Left lung (tissue), 14 donors: ENCODE data around the gene RFC1. TPM values are rescaled to one million over a fixed set of nuclear protein-coding genes. Genes with fewer than 3 reads are reported as not detected.
"Not testable (repeated sequence)": the region's sequence is repeated elsewhere in the genome, so short reads cannot be mapped to it uniquely, and the experiment has no call there.

Source experiments
- ATAC-seq: fragments of 200-7000 bp; cut with Tn5 transposase; one replicate; pipeline ENCODE4 v1.9.1; 2020; ENCODE audit warnings: moderate library complexity
- DNase-seq, 4 donors: peaks; one replicate each; pipeline ENCODE4 v3.0.0-alpha.2; 2013 to 2020
- H3K27ac ChIP-seq, 2 donors: fragments of 200-600 bp; sonication (generic) in 1 of 2; one replicate each; pipeline versions ENCODE4 v1.5.0 to v1.8.0; 2020 to 2021
- H3K27me3 ChIP-seq, 2 donors: fragments of 200-600 bp; sonication (generic) in 1 of 2; one replicate each; pipeline versions ENCODE4 v1.5.0 to v1.8.0; 2020 to 2021
- H3K36me3 ChIP-seq, 2 donors: fragments of 200-600 bp; sonication (generic) in 1 of 2; one replicate each; pipeline versions ENCODE4 v1.5.0 to v1.8.0; 2020 to 2021
- H3K4me1 ChIP-seq, 2 donors: fragments of 200-600 bp; one replicate each; pipeline ENCODE4 v1.8.0; 2021
- H3K4me3 ChIP-seq, 2 donors: fragments of 200-600 bp; sonication (generic) in 1 of 2; one replicate each; pipeline versions ENCODE4 v1.5.0 to v1.8.0; 2020 to 2021; ENCODE audit warnings: mild to moderate bottlenecking in 1 of 2
- H3K9me3 ChIP-seq, 2 donors: fragments of 200-600 bp; sonication (generic) in 1 of 2; one replicate each; pipeline versions ENCODE4 v1.5.0 to v1.8.0; 2020 to 2021
- CTCF ChIP-seq, 2 donors: fragments of 200-600 bp; sonication (generic) in 1 of 2; IDR thresholded peaks; one replicate each; pipeline versions ENCODE4 v1.5.0 to v1.8.0; 2021; ENCODE audit warnings: antibody characterized with exemption in 2 of 2
- intact Hi-C, 2 donors: fragments of 100-400 bp; cut with DNase I; formaldehyde crosslinking; loops; one replicate each; pipeline versions ENCODE4 v1.11.2 to v1.14.2; 2022
- long read RNA-seq, 12 donors: library from polyadenylated mRNA in 2 of 12; unstranded in 2 of 12; transcript quantifications; one replicate each; pipeline ENCODE4 v2.0.0 and lab custom pipeline, GENCODE V29; 2019 to 2026
- polyA plus RNA-seq, 6 donors: library from polyadenylated mRNA; unstranded; fragments of 120-200 nt; gene quantifications; one replicate each; pipeline ENCODE4 v1.2.1, GENCODE V29; 2013; ENCODE audit not compliant: insufficient read length in 6 of 6
- total RNA-seq, 2 donors: library from RNA; stranded (reverse); fragmentation: NEBNext Ultra II Directional; extraction: Animal tissue kit (Norgen Biotek cat#: 25700); gene quantifications; one replicate each; pipeline ENCODE4 v1.2.1, GENCODE V29; 2021
- donor health status: DM: no; HTN: yes; CAD: no.
- donor health status: DM: no; HTN: no; CAD: no.

Gene RFC1
- total RNA-seq (10 to 100 TPM; 40.8 to 50.4 TPM), polyA plus RNA-seq (10 to 100 TPM; 64.6 to 82.4 (median 74.5) TPM)
- long read RNA-seq, donor 1, full-length matches to known transcripts: 3 of 71 reads
- long read RNA-seq, donor 1, partial matches to known transcripts: 68 of 71 reads
- long read RNA-seq, donor 1, other reads (novel, unspliced or antisense): 0 of 71 reads
- long read RNA-seq, donor 2, full-length matches to known transcripts: 6 of 87 reads
- long read RNA-seq, donor 2, partial matches to known transcripts: 81 of 87 reads
- long read RNA-seq, donor 2, other reads (novel, unspliced or antisense): 0 of 87 reads
- long read RNA-seq, donor 3, partial matches to known transcripts: 26 of 27 reads
- long read RNA-seq, donor 3, other reads (novel, unspliced or antisense): 0 of 27 reads
- long read RNA-seq, donor 4, partial matches to known transcripts: 34 of 36 reads
- long read RNA-seq, donor 4, other reads (novel, unspliced or antisense): 2 of 36 reads
- long read RNA-seq, donor 5, full-length matches to known transcripts: 2 of 68 reads
- long read RNA-seq, donor 5, partial matches to known transcripts: 66 of 68 reads
- long read RNA-seq, donor 5, other reads (novel, unspliced or antisense): 0 of 68 reads
- long read RNA-seq, donor 6, full-length matches to known transcripts: 1 of 51 reads
- long read RNA-seq, donor 6, partial matches to known transcripts: 50 of 51 reads
- long read RNA-seq, donor 6, other reads (novel, unspliced or antisense): 0 of 51 reads
- long read RNA-seq, donor 7, full-length matches to known transcripts: 4 of 24 reads
- long read RNA-seq, donor 7, partial matches to known transcripts: 20 of 24 reads
- long read RNA-seq, donor 7, other reads (novel, unspliced or antisense): 0 of 24 reads
- long read RNA-seq, donor 8, full-length matches to known transcripts: 4 of 25 reads
- long read RNA-seq, donor 8, partial matches to known transcripts: 21 of 25 reads
- long read RNA-seq, donor 8, other reads (novel, unspliced or antisense): 0 of 25 reads
- long read RNA-seq, donor 9: 0 reads
- long read RNA-seq, donor 10, partial matches to known transcripts: 18 of 18 reads
- long read RNA-seq, donor 10, other reads (novel, unspliced or antisense): 0 of 18 reads
- long read RNA-seq, donor 11, full-length matches to known transcripts: 3 of 77 reads
- long read RNA-seq, donor 11, partial matches to known transcripts: 74 of 77 reads
- long read RNA-seq, donor 11, other reads (novel, unspliced or antisense): 0 of 77 reads
- long read RNA-seq, donor 12, full-length matches to known transcripts: 10 of 76 reads
- long read RNA-seq, donor 12, partial matches to known transcripts: 66 of 76 reads
- long read RNA-seq, donor 12, other reads (novel, unspliced or antisense): 0 of 76 reads

GRCh38 chr4:39365830-39366771, at the start of gene RFC1:
TSS of gene RFC1 (minus strand) at chr4:39366362. CDS start at chr4:39366241, 121 bp downstream.
- intact Hi-C loops: no loop called here
- peak within 1 kb of the TSS; percentile 93 to 97 for H3K4me3 ChIP-seq
- H3K9me3 ChIP-seq: peaks cover 0 to 3% of the 10 kb centered on the region in 2 donors
- peak within 1 kb of the TSS; percentile 86 to 87 for H3K27ac ChIP-seq
- peak; percentile 89 to 98 (median 94) for DNase-seq
- H3K4me1 ChIP-seq: peaks cover 4 to 32% of the 10 kb centered on the region in 2 donors
- no peaks in the 10 kb centered on the region for H3K36me3 ChIP-seq
- no peaks in the 10 kb centered on the region for H3K27me3 ChIP-seq
- peak; percentile 97 for ATAC-seq
- no peak for TF ChIP-seq CTCF (IDR thresholded peaks at IDR 0.05)

GRCh38 chr4:39415678-39416283, 49.6 kb upstream of the RFC1 start:
- Histone ChIP-seq H3K27ac (no peak overlapping the region), H3K4me1 (no peaks in the 10 kb centered on the region), H3K9me3 (no peaks in the 10 kb centered on the region), H3K36me3 (no peaks in the 10 kb centered on the region), H3K4me3 (no peak overlapping the region), H3K27me3 (no peaks in the 10 kb centered on the region)
- intact Hi-C loops: no loop called here
- peak; percentile 20 for ATAC-seq
- no peak for DNase-seq
- TF ChIP-seq CTCF (IDR thresholded peaks at IDR 0.05): no peak

GRCh38 chr4:39411561-39411960, 45.4 kb upstream of the RFC1 start:
- H3K27me3 ChIP-seq, H3K36me3 ChIP-seq, H3K27ac ChIP-seq, intact Hi-C loops, ATAC-seq, H3K9me3 ChIP-seq, H3K4me3 ChIP-seq, DNase-seq, H3K4me1 ChIP-seq: not testable (repeated sequence)

GRCh38 chr4:39410415-39410814, 44.3 kb upstream of the RFC1 start:
- intact Hi-C loops: no loop called here
- no peaks in the 10 kb centered on the region for H3K36me3 ChIP-seq
- ATAC-seq (no peak), DNase-seq (no peak)
- H3K27ac ChIP-seq: no peak overlapping the region
- H3K4me3 ChIP-seq: no peak overlapping the region
- H3K27me3 ChIP-seq: no peaks in the 10 kb centered on the region
- H3K9me3 ChIP-seq: no peaks in the 10 kb centered on the region
- no peaks in the 10 kb centered on the region for H3K4me1 ChIP-seq
- TF ChIP-seq CTCF (IDR thresholded peaks at IDR 0.05): no peak
